Left ventricle myocardium inferior (tissue), 1 donor: Measurements from ENCODE around the gene PCDHAC2. TPM values are rescaled to one million over a fixed set of nuclear protein-coding genes. Genes with fewer than 3 reads are reported as not detected.

ENCODE experiments used
- DNase-seq: peaks from one replicate; pipeline ENCODE4 v3.0.0-alpha.2; 2020
- H3K27ac ChIP-seq: fragments of 200-600 bp; replicated peaks from 2 replicates; pipeline ENCODE4 v1.8.0; 2021
- H3K27me3 ChIP-seq: fragments of 200-600 bp; 2 replicates; pipeline ENCODE4 v1.8.0; 2021; ENCODE audit warnings: low read depth
- H3K36me3 ChIP-seq: fragments of 200-600 bp; 2 replicates; pipeline ENCODE4 v1.8.0; 2021
- H3K4me1 ChIP-seq: fragments of 200-600 bp; 2 replicates; pipeline ENCODE4 v1.8.0; 2021
- H3K4me3 ChIP-seq: fragments of 200-600 bp; 2 replicates; pipeline ENCODE4 v1.8.0; 2021; ENCODE audit warnings: mild to moderate bottlenecking, moderate library complexity
- H3K9me3 ChIP-seq: fragments of 200-600 bp; replicated peaks from 2 replicates; pipeline ENCODE4 v1.8.0; 2021
- intact Hi-C: fragments of 100-400 bp; cut with micrococcal nuclease; formaldehyde crosslinking; loops from one replicate; pipeline ENCODE4 v1.11.0; 2022
- long read RNA-seq: library from polyadenylated mRNA; unstranded; transcript quantifications from one replicate; pipeline ENCODE4 v2.0.0, GENCODE V29; 2021
- total RNA-seq: library from RNA; stranded (reverse); fragmentation: NEBNext Ultra II Directional; extraction: Animal tissue kit (Norgen Biotek cat#: 25700); gene quantifications from one replicate; pipeline ENCODE4 v1.2.1, GENCODE V29; 2021
- TF ChIP-seq, protein P1 (sequence below): fragments of 200-600 bp; IDR thresholded peaks from 2 replicates; pipeline ENCODE4 v1.8.0; 2021; ENCODE audit warnings: antibody characterized with exemption, mild to moderate bottlenecking, borderline replicate concordance
- donor health status: DM: no; HTN: yes; CAD: no; lungs with severe emphysema.

PCDHAC2 gene, protein sequence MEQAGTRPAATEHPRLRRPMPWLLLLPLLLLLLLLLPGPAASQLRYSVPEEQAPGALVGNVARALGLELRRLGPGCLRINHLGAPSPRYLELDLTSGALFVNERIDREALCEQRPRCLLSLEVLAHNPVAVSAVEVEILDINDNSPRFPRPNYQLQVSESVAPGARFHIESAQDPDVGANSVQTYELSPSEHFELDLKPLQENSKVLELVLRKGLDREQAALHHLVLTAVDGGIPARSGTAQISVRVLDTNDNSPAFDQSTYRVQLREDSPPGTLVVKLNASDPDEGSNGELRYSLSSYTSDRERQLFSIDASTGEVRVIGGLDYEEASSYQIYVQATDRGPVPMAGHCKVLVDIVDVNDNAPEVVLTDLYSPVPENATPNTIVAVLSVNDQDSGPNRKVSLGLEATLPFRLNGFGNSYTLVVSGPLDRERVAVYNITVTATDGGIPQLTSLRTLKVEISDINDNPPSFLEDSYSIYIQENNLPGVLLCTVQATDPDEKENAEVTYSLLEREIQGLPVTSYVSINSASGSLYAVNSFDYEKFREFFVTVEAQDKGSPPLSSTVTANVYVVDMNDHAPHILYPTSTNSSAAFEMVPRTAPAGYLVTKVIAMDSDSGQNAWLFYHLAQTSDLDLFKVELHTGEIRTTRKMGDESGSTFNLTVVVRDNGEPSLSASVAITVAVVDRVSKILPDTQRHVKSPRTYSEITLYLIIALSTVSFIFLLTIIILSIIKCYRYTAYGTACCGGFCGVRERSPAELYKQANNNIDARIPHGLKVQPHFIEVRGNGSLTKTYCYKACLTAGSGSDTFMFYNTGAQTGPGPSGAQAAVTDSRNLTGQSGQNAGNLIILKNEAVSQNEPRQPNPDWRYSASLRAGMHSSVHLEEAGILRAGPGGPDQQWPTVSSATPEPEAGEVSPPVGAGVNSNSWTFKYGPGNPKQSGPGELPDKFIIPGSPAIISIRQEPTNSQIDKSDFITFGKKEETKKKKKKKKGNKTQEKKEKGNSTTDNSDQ
- 0.36 TPM for total RNA-seq
- long read RNA-seq, full-length matches to known transcripts = 1 of 1 reads
- long read RNA-seq, partial matches to known transcripts = 0 of 1 reads
- long read RNA-seq, other reads (novel, unspliced or antisense) = 0 of 1 reads

DNA sequence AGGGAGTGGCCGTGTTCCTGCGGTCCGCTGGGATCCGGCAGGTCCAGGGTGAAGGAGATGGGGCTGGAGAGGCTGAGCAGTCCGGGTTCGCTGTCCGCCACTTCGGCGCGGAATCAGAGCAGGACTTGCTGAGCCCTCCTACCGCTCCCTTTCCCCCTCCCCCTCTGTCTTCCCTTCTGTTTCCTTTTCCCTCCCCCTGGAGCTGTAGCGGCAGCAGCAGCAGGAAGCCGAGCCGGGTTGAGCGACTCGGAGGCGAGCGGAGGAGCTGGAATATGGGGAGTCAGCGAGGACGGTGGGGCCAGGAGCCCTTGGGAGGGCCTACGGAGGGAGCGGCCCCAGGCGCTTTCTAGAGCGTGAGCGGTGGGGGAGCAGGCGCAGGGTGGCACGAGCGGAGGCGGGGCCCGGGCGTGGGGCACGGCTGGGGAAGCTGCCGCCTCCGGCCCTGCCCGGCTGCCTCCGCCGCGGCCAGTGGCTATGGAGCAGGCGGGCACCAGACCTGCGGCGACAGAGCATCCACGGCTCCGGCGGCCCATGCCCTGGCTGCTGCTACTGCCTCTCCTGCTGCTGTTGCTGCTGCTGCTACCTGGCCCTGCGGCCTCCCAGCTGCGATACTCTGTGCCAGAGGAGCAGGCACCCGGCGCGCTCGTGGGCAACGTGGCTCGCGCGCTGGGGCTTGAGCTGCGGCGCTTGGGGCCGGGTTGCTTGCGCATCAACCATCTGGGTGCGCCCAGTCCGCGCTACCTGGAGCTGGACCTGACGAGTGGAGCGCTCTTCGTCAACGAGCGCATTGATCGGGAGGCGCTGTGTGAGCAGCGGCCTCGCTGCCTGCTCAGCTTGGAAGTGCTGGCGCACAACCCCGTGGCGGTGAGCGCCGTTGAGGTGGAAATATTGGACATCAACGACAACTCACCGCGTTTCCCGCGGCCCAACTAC lies at the start of gene PCDHAC2:
Gene PCDHAC2, plus strand, starts transcription at position 184 of the 933 bp plus-strand sequence. Its CDS starts 291 bp downstream, at position 475.
- DNase-seq = peak; percentile 19
- Histone ChIP-seq H3K27me3 (peaks cover 77% of the 10 kb centered on the region), H3K4me3 (peak within 1 kb of the TSS; percentile 69), H3K36me3 (no peaks in the 10 kb centered on the region), H3K27ac (no peak within 1 kb of the TSS), H3K4me1 (peaks cover 17% of the 10 kb centered on the region), H3K9me3 (no peaks in the 10 kb centered on the region)
- intact Hi-C loops = no loop called here
- TF ChIP-seq, protein P1, sequence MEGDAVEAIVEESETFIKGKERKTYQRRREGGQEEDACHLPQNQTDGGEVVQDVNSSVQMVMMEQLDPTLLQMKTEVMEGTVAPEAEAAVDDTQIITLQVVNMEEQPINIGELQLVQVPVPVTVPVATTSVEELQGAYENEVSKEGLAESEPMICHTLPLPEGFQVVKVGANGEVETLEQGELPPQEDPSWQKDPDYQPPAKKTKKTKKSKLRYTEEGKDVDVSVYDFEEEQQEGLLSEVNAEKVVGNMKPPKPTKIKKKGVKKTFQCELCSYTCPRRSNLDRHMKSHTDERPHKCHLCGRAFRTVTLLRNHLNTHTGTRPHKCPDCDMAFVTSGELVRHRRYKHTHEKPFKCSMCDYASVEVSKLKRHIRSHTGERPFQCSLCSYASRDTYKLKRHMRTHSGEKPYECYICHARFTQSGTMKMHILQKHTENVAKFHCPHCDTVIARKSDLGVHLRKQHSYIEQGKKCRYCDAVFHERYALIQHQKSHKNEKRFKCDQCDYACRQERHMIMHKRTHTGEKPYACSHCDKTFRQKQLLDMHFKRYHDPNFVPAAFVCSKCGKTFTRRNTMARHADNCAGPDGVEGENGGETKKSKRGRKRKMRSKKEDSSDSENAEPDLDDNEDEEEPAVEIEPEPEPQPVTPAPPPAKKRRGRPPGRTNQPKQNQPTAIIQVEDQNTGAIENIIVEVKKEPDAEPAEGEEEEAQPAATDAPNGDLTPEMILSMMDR = no peak

GRCh38 chr5:140923601-140924000 lies 42.7 kb upstream of the PCDHAC2 start:
- H3K27me3 ChIP-seq = peaks cover 86% of the 10 kb centered on the region

DNA sequence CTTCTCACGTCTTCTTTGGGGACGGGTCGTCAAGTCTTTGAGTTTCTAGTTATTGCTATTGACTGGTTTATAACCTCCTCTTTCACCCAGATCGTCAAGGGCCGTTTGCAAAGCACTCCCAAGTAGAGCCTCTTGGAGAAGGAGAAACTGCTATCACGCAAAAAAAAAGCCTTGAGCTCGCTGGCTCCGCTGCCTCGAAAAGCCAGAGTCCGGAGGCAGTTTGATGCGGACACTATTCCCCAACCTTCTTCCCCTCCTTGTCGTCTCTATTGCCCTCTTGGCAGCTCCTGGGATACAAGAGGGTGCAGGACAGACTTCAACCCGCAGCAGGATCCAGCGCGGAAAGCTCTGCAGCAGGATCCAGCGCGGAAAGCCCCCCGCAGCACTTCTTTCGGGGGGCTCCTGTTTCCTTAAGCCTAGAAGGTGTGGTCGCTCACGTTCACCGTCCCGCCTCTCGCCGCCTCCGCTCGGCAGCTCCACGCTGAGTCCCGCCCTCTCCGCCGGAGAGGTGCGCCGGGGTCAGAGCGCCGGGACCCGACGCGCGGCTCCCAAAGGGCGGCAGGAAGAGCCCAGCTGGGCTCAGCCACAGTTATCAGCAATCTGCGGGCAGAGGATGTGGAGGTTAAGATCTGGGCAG lies 40.4 kb upstream of the PCDHAC2 start, which contains the start of gene PCDHAC1:
Gene PCDHAC1, plus strand, starts transcription at position 494 of the 637 bp plus-strand sequence. CDS start 594 bp downstream, outside the sequence.
- H3K4me3 ChIP-seq = peak within 1 kb of the TSS; percentile 64

More at GRCh38 chr5:140923601-140924000, 42.7 kb upstream of the PCDHAC2 start:
- Histone ChIP-seq H3K9me3 (peaks cover 2% of the 10 kb centered on the region), H3K36me3 (no peaks in the 10 kb centered on the region), H3K27ac (no peak overlapping the region), H3K4me1 (peaks cover 19% of the 10 kb centered on the region), H3K4me3 (no peak overlapping the region)
- intact Hi-C loops = no loop called here
- no peak for DNase-seq
- TF ChIP-seq, protein P1 = no peak

GRCh38 chr5:140926443-140927227 lies 39.6 kb upstream of the PCDHAC2 start:
- intact Hi-C loops = no loop called here
- Histone ChIP-seq H3K9me3 (no peaks in the 10 kb centered on the region), H3K27ac (no peak overlapping the region), H3K4me3 (peak overlapping the region; percentile 64), H3K4me1 (peaks cover 19% of the 10 kb centered on the region), H3K36me3 (no peaks in the 10 kb centered on the region), H3K27me3 (peaks cover 98% of the 10 kb centered on the region)
- peak; percentile 70 for DNase-seq
- TF ChIP-seq, protein P1 = peak; percentile 72

More for the DNA sequence above, 40.4 kb upstream of the PCDHAC2 start, which contains the start of gene PCDHAC1:
- intact Hi-C loops = no loop called here
- Histone ChIP-seq H3K36me3 (no peaks in the 10 kb centered on the region), H3K27me3 (peaks cover 99% of the 10 kb centered on the region), H3K9me3 (no peaks in the 10 kb centered on the region), H3K4me1 (peaks cover 19% of the 10 kb centered on the region), H3K27ac (no peak within 1 kb of the TSS)
- TF ChIP-seq, protein P1 = no peak
- no peak for DNase-seq
